H1 (cell line): ENCODE measurements around the gene DMBT1. TPM values are rescaled to one million over a fixed set of nuclear protein-coding genes. Genes with fewer than 3 reads are reported as not detected.

Source experiments
- JUND ChIP-seq: IDR thresholded peaks from 2 replicates; pipeline ENCODE4 v1.6.1; 2011; ENCODE audit warnings: mild to moderate bottlenecking, improper control_type of control experiment, low read length
- SAP30 ChIP-seq: fragments of 300-600 bp; sonication (generic); IDR thresholded peaks from 2 replicates; pipeline ENCODE4 v1.7.1; 2012; ENCODE audit warnings: low read length, moderate library complexity, mild to moderate bottlenecking, inconsistent platforms; ENCODE audit not compliant: insufficient read depth, insufficient replicate concordance
- SP1 ChIP-seq: IDR thresholded peaks from 2 replicates; pipeline ENCODE4 v1.6.1; 2011; ENCODE audit warnings: low read depth, low read length
- YY1 ChIP-seq: IDR thresholded peaks from 2 replicates; pipeline ENCODE4 v1.6.1; 2011; ENCODE audit warnings: low read depth, mild to moderate bottlenecking, low read length
- polyA plus RNA-seq, 7 experiments: library from polyadenylated mRNA; depleted of rRNA in 3 of 7; stranded (reverse) in 5 of 7; unstranded in 2 of 7; fragments of >200 nt in 5 of 7; fragments of 200-250 nt in 2 of 7; gene quantifications; 1 replicate in 5 of 7; 2 replicates in 1 of 7; 4 replicates in 1 of 7; pipeline versions ENCODE4 v1.2.1 to v1.2.3, GENCODE V29; 2011 to 2013; ENCODE audit warnings: missing spikeins in 2 of 7, mixed read lengths in 2 of 7
- total RNA-seq: library from RNA; stranded (reverse); fragmentation: NEBNext Ultra II Directional; extraction: Animal tissue kit (Norgen Biotek cat#: 25700); gene quantifications from 2 replicates; pipeline ENCODE4 v1.2.1, GENCODE V29; 2021
- TF ChIP-seq, protein P1 (sequence below): IDR thresholded peaks from 2 replicates; pipeline ENCODE4 v1.6.1; 2011; ENCODE audit warnings: low read depth, mild to moderate bottlenecking, low read length; ENCODE audit not compliant: insufficient read depth

The DMBT1 gene
- total and polyA plus RNA-seq, 2 of the 8 experiments (the other 6 are each of a cell fraction or from before 2014, with no cell fraction given), result 0.03 TPM; not detected in 1

- TF ChIP-seq, protein P1, sequence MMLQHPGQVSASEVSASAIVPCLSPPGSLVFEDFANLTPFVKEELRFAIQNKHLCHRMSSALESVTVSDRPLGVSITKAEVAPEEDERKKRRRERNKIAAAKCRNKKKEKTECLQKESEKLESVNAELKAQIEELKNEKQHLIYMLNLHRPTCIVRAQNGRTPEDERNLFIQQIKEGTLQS, result no peak
- TF ChIP-seq SAP30, result no peak
- TF ChIP-seq JUND, result no peak
- TF ChIP-seq SP1, result no peak
- TF ChIP-seq YY1, result no peak
Observed at GRCh38 chr10:122643931-122644534, 83.5 kb downstream of the DMBT1 start (continued).
